HG03558 (cell line): ENCODE measurements around the gene SPTBN1.

Source experiments
- ATAC-seq: cut with Tn5 transposase; IDR thresholded peaks from one replicate; pipeline ENCODE4 v1.9.1; 2021; ENCODE audit warnings: moderate number of reproducible peaks; ENCODE audit not compliant: unreplicated experiment; ENCODE audit errors: extremely low read depth

SPTBN1 gene

GRCh38 chr2:54638774-54639187, 182.7 kb downstream of the SPTBN1 start:
- ATAC-seq = no peak

- ATAC-seq = no peak
Measured at GRCh38 chr2:54639609-54640008, 183.5 kb downstream of the SPTBN1 start.

- ATAC-seq = no peak
Measured at GRCh38 chr2:54640834-54641540, 184.9 kb downstream of the SPTBN1 start.

- ATAC-seq = no peak
Measured at GRCh38 chr2:54641988-54642387, 185.9 kb downstream of the SPTBN1 start.

GRCh38 chr2:54642677-54643430, 186.7 kb downstream of the SPTBN1 start:
- ATAC-seq = no peak

- no peak for ATAC-seq
Measured at GRCh38 chr2:54644236-54644635, 188.1 kb downstream of the SPTBN1 start.

- ATAC-seq = no peak
Measured at GRCh38 chr2:54646170-54646927, 190.2 kb downstream of the SPTBN1 start.

GRCh38 chr2:54648256-54648655, 192.1 kb downstream of the SPTBN1 start:
- no peak for ATAC-seq

- no peak for ATAC-seq
Measured at GRCh38 chr2:54649191-54649590, 193.1 kb downstream of the SPTBN1 start.

- ATAC-seq = no peak
Measured at GRCh38 chr2:54649633-54650032, 193.5 kb downstream of the SPTBN1 start.

GRCh38 chr2:54650612-54651011, 194.5 kb downstream of the SPTBN1 start:
- no peak for ATAC-seq

GRCh38 chr2:54651291-54651690, 195.2 kb downstream of the SPTBN1 start:
- no peak for ATAC-seq

- peak; percentile 84 for ATAC-seq
Measured at GRCh38 chr2:54652540-54652939, 196.4 kb downstream of the SPTBN1 start.

GRCh38 chr2:54653572-54654204, 197.6 kb downstream of the SPTBN1 start:
- no peak for ATAC-seq

GRCh38 chr2:54655046-54655809, 199.1 kb downstream of the SPTBN1 start:
- ATAC-seq = no peak

GRCh38 chr2:54656863-54657262, 200.7 kb downstream of the SPTBN1 start:
- no peak for ATAC-seq

GRCh38 chr2:54657664-54658083, 201.5 kb downstream of the SPTBN1 start:
- ATAC-seq = no peak

- peak; percentile 50 for ATAC-seq
Measured at GRCh38 chr2:54658564-54659071, 202.5 kb downstream of the SPTBN1 start.

GRCh38 chr2:54659527-54659926, 203.4 kb downstream of the SPTBN1 start:
- no peak for ATAC-seq

GRCh38 chr2:54660752-54661151, 204.6 kb downstream of the SPTBN1 start:
- no peak for ATAC-seq
